Epithelial cell of prostate (primary cell): ENCODE data around the gene SBF2.

ENCODE experiments used
- DNase-seq: peaks from one replicate; pipeline ENCODE4 v3.0.0-alpha.2; 2011; ENCODE audit warnings: low read depth, low spot score
- H3K27ac ChIP-seq: fragments of 450-650 bp; 2 replicates; pipeline ENCODE4 v1.5.1; 2017; ENCODE audit warnings: mild to moderate bottlenecking

Gene SBF2

GRCh38 chr11:10293423-10294289 is at the start of gene SBF2:
Gene SBF2 (minus strand): TSS chr11:10294219. CDS start chr11:10294069, 150 bp downstream.
- no peak for DNase-seq
- peak within 1 kb of the TSS; percentile 92 for H3K27ac ChIP-seq

GRCh38 chr11:10338287-10338686 is 44.3 kb upstream of the SBF2 start:
- DNase-seq: no peak
- H3K27ac ChIP-seq: no peak overlapping the region

GRCh38 chr11:10333490-10333889 is 39.5 kb upstream of the SBF2 start:
- no peak overlapping the region for H3K27ac ChIP-seq
- no peak for DNase-seq

GRCh38 chr11:10331548-10332289 is 37.7 kb upstream of the SBF2 start:
- DNase-seq: no peak
- H3K27ac ChIP-seq: no peak overlapping the region

- peak; percentile 50 for DNase-seq
- H3K27ac ChIP-seq: peak overlapping the region; percentile 20
Measured at GRCh38 chr11:10329935-10330334, 35.9 kb upstream of the SBF2 start.

GRCh38 chr11:10329356-10329755 is 35.3 kb upstream of the SBF2 start:
- no peak for DNase-seq
- no peak overlapping the region for H3K27ac ChIP-seq

- no peak for DNase-seq
- H3K27ac ChIP-seq: no peak overlapping the region
Measured at GRCh38 chr11:10328314-10329098, 34.5 kb upstream of the SBF2 start.

GRCh38 chr11:10327254-10327653 is 33.2 kb upstream of the SBF2 start:
- no peak for DNase-seq
- H3K27ac ChIP-seq: no peak overlapping the region

- DNase-seq: no peak
- no peak overlapping the region for H3K27ac ChIP-seq
Measured at GRCh38 chr11:10326012-10326964, 32.3 kb upstream of the SBF2 start.

GRCh38 chr11:10325277-10326011 is 31.4 kb upstream of the SBF2 start:
- no peak overlapping the region for H3K27ac ChIP-seq
- DNase-seq: no peak

GRCh38 chr11:10324474-10324873 is 30.5 kb upstream of the SBF2 start:
- H3K27ac ChIP-seq: no peak overlapping the region
- no peak for DNase-seq

GRCh38 chr11:10323793-10324170 is 29.8 kb upstream of the SBF2 start:
- H3K27ac ChIP-seq: no peak overlapping the region
- DNase-seq: no peak

GRCh38 chr11:10322830-10323792 is 29.1 kb upstream of the SBF2 start:
- no peak overlapping the region for H3K27ac ChIP-seq
- no peak for DNase-seq

- H3K27ac ChIP-seq: no peak overlapping the region
- no peak for DNase-seq
Measured at GRCh38 chr11:10322401-10322800, 28.4 kb upstream of the SBF2 start.

GRCh38 chr11:10320736-10321465 is 26.9 kb upstream of the SBF2 start:
- no peak overlapping the region for H3K27ac ChIP-seq

GRCh38 chr11:10319702-10320558 is 25.9 kb upstream of the SBF2 start:
- H3K27ac ChIP-seq: no peak overlapping the region
- no peak for DNase-seq

More at GRCh38 chr11:10320736-10321465, 26.9 kb upstream of the SBF2 start:
- no peak for DNase-seq
